GM20000 (cell line): ENCODE measurements around the gene NEGR1.

ENCODE experiments used
- DNase-seq: peaks from one replicate; pipeline ENCODE4 v3.0.0; 2012; ENCODE audit warnings: low spot score
- CTCF ChIP-seq: IDR thresholded peaks from 2 replicates; pipeline ENCODE4 v1.5.1; 2012; ENCODE audit warnings: mild to moderate bottlenecking, control low read depth; ENCODE audit errors: extremely low read depth, missing control alignments

Gene NEGR1

GRCh38 chr1:71600023-71600422 is 682.3 kb downstream of the NEGR1 start:
- no peak for DNase-seq
- no peak for TF ChIP-seq CTCF

- no peak for TF ChIP-seq CTCF
Measured at GRCh38 chr1:71599306-71599705, 683.0 kb downstream of the NEGR1 start.

GRCh38 chr1:71593523-71593922 is 688.8 kb downstream of the NEGR1 start:
- no peak for DNase-seq
- no peak for TF ChIP-seq CTCF

More at GRCh38 chr1:71599306-71599705, 683.0 kb downstream of the NEGR1 start:
- DNase-seq: no peak

GRCh38 chr1:71592646-71593274 is 689.6 kb downstream of the NEGR1 start:
- no peak for DNase-seq
- no peak for TF ChIP-seq CTCF

- no peak for TF ChIP-seq CTCF
- no peak for DNase-seq
Measured at GRCh38 chr1:71589005-71589404, 693.3 kb downstream of the NEGR1 start.

GRCh38 chr1:71587961-71588360 is 694.4 kb downstream of the NEGR1 start:
- DNase-seq: no peak

GRCh38 chr1:71586030-71586429 is 696.3 kb downstream of the NEGR1 start:
- no peak for TF ChIP-seq CTCF
- DNase-seq: no peak

More at GRCh38 chr1:71587961-71588360, 694.4 kb downstream of the NEGR1 start:
- TF ChIP-seq CTCF: no peak
